HG03066 (cell line): ENCODE data around the gene HMX2.

Source experiments
- ATAC-seq: cut with Tn5 transposase; IDR thresholded peaks from one replicate; pipeline ENCODE4 v1.9.1; 2021; ENCODE audit warnings: low read depth; ENCODE audit not compliant: unreplicated experiment

HMX2 gene

DNA sequence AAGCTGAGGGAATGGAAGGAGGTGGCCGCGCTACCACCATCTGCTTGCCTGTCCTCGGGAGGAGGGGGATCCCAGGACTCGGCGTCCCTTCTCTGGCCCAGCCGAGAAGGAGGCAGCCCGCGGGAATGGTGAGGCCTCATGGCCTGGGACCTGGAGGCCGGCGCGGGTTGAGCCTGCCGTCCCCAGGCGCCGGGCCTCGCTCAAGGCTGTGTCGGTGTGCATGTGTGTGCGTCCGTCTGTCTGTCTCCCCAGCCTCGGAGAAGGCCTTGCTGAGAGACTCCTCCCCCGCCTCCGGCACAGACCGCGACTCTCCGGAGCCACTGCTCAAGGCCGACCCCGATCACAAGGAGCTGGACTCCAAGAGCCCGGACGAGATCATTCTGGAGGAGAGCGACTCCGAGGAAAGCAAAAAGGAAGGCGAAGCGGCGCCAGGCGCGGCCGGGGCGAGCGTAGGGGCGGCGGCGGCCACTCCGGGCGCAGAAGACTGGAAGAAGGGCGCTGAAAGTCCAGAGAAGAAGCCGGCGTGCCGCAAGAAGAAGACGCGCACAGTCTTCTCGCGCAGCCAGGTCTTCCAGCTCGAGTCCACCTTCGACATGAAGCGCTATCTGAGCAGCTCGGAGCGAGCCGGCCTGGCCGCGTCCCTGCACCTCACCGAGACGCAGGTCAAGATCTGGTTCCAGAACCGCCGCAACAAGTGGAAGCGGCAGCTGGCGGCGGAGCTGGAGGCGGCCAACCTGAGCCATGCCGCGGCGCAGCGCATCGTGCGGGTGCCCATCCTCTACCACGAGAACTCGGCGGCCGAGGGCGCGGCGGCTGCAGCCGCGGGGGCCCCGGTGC, 10.9 kb upstream of the HMX2 start:
- ATAC-seq, result no peak

DNA sequence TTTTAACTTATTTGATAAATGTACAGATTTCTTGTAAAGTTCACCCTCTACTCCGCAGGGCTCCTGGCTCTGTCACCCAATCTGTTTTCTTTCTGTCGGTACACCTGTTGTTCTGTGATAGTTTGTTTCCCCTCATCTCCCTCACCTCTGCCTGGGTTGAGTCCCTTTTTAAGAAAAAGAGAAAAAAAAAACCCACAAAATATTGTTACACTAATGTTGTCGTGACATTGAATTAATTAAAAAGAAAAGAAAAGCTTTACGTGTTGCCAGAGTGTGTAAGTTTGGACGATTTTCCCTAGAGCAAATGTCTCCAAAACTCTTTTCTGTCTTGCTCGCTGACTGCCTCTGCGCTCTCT, 8.8 kb upstream of the HMX2 start:
- ATAC-seq, result no peak

DNA sequence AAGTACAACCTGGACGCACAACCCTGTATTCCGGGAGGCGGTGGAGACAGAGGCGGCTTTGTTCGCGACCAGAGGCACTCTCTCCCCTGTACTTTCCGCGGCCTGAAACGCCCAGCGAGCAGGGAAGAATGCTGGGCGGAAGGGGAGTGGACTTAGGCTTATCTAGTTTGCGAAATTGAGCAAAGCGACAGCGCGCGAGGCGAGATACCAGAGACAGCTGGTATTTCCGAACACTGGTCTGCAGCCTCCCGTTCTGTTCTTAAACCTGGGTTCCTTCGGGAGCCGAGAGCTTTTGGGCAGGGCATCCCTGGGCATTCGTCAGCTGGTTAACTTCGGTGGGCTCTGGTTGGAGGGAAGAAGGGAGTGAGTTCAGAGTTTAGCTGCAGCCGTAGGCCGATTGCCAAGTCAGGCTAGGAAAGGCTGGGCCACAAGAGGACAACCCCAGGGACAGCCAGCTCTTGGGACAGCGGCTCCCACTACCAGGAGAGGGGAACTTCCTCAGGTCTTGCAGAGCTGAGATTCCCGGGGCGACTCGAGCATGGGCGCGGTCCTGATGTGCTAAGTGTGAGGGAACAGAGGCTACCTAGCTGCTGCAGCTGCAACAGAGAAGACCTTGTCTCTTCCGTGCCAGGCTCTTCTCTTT, 8.3 kb upstream of the HMX2 start:
- no peak for ATAC-seq

DNA sequence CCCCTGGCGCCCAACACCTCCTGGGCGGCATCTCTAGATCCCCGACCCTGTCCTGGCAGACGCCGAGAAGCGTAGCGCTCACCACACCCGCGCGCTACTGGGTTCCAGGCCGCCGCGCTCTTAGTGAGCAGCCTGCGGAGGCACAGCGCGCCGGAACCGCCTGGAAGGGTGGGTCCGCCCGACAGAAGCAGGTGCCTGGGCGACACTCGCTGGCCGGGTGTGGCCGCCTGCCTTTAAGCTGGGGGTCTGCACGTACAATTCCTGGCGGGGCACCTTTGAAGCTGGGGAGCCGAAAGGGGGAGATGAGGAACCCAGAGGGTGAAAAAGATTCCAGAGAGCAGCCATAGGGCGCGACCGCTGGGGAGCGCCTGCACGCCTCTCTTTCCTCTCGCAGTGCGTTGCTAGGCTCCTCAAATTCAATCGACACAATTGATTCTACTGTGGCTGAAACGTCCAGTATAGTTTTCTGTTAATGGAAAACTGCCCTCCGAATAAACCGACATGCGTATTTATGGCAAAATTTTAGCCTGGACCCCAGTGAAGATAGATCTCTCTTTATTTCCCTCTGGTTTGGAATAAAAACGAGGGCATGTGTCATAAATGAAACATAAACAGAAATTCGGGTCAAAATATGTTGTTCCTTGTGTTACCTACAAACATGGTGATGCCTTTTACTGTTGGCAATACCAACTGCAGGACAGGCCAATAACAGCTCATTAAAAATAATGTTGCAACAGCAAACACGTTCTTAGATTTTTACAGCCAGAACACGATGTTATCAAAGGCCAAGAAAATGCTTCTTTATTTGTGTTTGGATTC, 7.6 kb upstream of the HMX2 start:
- no peak for ATAC-seq

DNA sequence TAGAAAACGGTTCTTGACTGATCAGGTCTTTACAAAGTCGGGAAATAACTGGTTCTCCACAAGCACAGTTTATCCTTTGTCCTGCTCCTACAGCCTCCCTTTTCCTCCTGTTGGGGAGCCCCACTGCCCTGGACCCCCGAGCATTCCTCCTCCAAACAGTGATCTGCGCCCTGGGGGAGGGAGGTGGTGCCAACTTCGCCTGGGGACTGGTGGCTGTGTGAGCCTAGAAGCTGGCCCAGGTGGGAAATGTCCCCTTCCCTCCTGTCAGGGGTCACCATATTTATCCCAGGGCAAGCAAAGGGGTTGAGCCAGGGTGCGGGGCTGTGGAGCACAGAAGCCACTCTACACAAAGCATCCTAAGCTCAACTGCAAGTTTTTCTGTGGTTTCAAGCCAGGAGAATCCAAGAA, 6.9 kb upstream of the HMX2 start:
- ATAC-seq, result no peak

DNA sequence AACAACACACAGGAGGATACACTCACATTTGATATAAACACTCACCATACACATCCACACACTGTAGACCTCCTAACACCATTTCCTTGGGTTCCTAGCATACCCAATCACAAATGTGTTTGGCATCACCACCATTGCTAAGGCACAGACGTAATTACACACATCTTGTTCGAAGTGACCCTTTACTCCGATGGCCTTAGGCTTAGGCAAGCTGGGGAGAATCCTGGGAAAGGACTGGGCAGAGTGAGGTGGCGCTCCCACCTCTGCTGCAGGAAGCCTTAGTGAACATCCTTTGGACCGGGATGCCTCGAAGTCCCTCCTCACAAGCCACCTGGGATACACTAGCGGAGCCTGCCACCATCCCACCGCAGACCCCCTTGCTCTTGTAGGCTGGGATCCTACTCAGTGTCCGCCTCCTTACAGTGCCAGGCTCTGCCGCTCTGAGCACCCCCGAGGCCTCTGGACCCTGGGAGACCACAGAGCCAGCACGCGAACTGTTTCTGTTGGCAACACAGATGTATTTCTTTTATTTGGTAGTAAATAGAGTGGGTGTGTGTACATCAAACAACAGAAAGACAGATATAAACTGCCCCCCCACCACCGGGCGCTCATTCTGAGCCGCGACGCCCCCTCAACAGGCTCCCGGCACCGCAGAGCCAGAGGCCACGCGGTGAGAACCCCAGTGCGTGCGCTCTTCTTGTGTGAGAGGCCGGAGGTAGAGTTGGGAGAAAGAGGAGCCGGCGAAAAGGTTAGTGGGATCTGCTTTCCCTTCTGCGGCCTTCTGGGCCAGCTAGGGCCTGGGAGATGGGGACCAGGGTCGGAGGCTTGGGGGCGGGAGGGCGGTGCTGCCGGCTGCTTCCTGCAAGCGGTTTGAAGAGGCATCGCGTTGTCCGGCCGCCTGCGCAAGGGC, 5.9 kb upstream of the HMX2 start:
- ATAC-seq, result no peak

DNA sequence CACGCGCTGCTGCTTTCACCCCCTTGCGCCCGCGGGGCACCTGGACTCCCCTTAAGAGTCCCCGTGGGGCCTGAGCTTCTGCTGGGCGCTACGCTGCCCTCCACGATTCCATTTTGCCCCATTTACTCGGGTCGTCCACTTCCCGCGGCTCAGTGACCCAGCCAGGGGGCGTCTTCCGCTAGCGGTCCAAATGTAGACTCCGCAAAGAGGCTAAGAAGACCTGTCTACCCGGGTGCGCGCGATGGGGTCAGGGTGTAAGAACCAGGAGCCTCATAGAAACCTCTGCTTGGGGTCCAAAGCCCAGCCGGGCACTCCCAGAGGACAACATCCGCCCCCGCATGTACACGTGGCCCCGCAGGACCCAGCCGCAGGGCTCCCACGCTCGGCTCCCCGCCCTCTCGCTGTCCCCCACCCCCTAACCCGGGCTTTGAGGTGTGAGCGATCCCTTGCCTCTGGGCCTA, 5.2 kb upstream of the HMX2 start:
- ATAC-seq, result no peak

DNA sequence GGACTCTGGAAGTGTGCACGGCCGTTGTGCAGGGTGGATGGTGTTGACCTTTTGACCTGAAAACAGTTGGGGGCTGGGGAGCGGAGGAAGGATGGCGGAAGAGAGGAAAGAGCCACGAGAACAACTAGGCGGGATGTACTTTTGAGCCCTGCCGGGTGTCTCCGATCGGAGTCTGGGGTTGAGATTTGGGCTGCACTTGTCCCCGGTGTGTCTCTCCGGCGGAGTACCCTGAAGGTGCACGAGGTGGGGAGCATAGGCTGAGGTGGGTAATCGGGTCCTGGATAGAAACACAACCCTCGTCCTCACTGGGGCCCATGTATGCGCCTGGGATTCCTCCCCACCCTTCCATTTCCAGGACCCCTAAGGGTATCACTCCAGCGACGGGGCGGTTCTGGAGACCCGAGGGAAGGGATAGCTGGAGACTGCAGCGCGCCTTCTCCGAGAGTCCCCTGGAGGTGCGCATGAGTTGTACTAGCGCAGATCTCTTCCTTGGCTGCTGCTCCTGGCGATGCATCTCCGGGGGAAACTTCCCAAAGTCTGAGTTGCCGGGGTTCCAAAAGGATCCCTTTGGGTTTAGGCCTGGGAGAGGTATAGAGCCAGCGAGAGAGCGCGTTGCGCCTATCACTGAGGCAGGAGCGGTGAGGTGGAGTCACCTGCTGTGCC, 4.6 kb upstream of the HMX2 start:
- no peak for ATAC-seq

DNA sequence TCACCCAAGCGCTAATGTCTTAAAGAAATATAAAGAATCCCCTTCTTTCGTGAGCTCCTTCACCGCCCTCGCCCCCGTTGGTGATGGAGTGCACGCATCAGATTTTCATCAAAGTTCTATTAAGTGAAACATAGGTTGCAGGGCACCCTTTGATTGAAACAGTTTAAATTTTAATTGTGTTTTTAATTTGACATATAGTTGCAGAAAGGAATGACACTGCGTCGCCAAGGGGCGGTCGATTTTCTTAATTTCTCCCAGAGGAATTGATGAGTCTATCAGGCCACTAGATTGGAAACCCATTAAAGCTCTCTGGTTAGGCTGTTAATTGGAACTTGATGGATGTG, 4.1 kb upstream of the HMX2 start:
- no peak for ATAC-seq

DNA sequence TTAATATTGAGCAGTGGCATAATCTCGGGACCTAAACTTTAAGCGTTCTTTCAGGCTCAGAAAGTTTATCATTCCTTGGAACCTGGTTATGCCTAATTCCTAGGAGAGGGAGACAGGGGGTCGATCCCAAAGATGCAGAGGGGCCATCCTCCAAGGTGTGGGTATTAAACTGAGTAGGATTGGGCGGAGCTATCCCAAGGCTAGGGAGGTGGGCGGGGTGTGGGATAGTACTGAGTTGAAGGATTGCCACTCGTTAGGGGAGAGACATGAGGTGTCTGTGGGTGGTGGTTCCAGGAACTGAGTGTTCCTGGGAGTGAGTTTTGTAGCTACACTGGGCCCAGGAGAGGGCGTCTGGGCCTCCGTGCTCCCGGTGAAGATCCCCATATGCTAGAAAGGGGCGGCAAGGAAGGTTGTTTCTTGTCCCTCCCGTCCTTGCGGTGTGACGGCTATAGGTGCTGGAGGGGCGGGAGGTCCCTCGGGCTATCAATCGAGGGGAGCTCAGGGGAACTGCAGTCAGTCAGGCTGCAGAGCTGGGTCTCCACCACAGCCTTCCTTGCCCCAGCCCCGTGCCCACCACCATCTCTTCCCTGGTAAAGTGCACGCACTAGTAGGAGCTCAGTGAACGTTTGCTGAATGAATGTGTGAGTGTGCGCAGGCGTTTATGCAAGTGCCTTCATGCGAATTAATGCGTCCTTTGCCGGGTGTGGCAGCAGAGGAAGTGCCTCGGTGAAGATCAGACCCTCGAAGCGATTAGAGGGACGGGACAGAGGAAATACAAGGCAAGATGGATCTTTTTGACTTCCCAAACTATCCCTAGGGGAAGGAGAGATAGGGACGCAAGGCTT, 3.0 kb upstream of the HMX2 start:
- ATAC-seq, result no peak

DNA sequence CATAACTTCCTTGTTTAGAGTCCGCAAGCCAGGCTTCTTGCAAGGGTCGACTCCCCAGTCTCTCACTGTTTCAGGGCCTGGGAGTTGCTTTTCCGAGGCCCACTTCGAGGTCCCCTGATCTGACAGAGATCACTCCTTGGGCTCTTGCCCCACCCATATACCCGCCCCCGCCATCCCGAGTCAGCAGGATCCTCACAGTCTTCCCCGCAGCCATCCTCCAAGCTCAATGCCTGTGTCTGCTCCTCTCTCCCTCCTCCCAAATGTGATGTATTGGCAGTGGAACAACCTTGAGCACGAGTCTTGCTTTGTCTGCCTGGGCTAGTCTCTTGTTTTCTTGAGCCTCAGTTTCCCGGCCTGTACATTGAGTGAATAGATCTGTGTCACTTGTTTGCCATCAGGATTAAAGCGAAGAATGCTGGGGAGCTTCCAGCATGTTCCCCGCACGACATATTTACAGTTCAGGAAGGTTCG, 2.4 kb upstream of the HMX2 start:
- no peak for ATAC-seq

DNA sequence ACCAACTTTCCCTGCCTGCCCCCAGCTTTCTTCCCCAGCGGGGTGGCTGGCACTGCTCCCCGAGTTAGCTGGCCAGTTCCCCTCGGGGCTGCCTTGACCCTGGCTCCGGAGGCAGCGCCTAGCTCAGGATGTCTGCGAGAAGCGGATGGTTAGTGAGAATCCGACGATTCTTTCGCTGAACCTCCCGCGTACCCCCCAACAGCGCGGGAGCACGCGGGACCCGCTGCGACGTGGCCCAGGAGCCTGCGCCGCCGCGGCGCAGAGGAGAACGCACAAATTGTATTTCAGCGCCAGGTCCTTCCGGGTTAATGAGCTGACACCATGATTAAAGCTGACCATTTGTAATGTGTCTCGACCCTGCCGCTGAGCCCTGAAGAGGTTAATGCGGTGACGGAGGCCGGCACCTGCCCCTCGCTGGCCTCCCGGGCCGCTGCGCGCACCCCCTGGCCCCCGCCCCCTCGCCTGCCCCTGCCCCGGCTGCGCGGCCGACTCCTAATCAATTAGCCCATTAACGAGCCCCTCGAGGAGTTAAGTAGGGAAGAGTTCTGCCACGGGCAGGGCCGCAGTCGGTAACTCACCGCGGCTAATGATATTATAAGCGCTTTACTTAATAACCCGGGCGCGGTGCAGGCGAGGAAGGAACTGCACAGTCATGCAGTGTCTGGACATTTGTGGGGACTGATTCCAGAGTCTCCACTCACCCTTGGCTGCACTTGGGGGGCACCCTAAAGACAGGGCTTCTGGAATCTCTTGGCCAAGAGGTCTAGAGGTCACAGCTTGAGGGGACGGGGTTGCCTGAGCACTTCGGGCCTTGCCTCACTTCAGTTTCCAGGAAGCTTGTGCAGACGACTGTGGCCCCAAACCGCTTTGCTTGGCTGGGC, 1.7 kb upstream of the HMX2 start:
- ATAC-seq, result no peak

DNA sequence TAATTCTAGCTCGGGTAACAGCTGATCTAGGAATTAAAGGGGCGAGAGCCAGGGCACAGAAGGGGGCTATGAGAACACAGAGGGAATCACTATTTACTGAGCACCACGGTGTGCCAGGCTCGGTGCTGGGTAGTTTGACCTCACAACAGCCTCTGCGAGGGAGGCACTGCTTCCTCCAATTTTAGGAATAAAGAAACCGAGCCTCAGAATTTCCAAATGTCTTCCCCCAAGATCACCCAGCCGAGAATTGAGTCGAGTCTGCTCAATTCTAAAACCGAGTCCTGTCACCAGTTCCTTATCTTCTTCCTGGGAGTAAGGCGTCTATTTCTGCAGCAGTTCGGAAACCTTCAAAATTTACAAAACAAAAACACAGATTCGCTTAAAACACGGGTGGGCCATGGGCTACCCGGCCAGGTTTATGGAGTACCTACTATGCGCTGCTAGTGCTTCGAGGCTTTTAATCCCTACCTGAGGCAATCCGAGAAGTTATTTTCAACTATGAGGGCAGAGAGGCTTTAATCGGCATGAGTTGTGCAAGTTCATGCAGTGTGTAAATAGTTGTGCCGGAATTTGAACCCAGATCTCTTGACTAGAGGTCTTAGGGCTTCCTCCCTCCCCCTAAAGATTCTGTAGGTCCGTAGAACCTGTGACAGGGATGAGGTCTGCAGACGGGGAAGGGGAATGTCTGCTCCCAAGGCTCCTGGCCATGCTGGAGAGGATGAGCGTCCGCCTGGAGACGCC, 872 bp upstream of the HMX2 start:
- no peak for ATAC-seq

DNA sequence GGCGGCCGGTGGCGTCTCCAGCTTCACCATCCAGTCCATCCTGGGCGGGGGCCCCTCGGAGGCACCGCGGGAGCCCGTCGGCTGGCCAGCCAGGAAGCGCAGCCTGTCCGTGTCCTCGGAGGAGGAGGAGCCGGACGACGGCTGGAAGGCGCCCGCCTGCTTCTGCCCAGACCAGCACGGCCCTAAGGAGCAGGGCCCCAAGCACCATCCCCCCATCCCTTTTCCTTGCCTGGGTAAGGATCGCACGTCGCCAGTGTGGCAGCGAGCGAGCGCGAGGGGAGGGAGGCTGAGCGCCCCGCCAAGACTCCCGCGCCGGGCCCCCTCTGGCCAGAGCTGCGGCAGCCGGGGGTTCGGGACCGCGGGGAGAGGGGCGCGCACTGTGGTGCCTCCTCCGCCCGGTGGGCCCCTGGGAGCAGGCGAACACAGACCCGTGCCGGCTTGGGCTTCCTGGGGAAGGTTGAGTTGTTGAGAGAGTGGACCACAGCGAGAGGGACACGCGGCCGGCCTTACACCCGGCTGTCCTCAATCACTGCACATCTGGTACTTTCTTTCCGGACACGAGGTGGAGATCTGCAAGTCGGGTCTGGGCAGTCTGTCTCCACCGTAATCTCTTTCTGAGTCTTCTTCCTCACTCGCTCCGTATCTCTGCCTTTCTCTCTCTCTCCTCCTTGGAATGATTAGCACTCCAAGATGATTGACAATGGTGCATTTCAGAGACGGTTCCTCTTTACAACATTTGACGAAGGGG, 652 bp downstream of the HMX2 start:
- ATAC-seq, result no peak

DNA sequence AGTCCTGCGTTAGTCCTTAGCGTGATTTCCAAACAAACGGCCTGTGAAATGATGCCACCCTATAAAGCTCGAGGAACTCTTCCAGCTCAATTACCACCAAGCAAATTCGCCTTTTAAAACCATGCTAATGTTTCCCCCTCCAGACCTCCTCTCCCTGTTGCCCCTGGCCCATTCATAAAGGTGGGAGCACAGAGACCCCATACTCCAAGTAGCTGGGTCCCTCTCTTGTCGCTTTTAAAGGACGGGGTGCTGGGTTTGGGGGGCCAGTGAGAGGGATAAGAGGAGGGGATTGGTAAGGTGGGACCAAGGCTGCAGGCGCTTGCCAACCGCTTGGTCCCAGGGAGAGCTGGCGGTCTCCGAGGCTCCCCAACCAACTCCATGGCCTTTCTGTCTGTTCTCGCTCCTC, 1.2 kb downstream of the HMX2 start:
- ATAC-seq, result no peak

DNA sequence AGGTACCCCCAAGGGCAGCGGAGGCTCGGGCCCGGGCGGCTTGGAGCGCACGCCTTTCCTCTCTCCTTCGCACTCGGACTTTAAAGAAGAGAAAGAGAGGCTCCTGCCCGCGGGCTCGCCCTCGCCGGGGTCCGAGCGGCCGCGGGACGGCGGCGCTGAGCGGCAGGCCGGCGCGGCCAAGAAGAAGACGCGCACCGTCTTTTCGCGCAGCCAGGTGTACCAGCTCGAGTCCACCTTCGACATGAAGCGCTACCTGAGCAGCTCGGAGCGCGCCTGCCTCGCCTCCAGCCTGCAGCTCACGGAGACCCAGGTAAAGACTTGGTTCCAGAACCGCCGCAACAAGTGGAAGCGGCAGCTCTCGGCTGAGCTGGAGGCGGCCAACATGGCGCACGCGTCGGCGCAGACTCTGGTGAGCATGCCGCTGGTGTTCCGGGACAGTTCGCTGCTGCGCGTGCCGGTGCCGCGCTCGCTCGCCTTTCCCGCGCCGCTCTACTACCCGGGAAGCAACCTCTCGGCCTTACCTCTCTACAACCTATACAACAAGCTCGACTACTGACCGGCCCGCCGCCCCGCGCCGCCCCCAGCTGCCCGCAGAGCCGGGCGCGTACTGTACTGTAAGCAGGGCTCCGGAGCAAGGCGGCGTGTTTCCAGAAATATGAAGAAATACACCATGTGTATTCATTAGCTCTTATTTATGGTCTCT, 1.8 kb downstream of the HMX2 start:
- no peak for ATAC-seq
